T follicular helper cell (primary cell): ENCODE results near the gene AAMP.

Experiments used
- DNase-seq: peaks from one replicate; pipeline ENCODE4 v3.0.0-alpha.2; 2020; ENCODE audit warnings: low read depth

Gene AAMP

DNA sequence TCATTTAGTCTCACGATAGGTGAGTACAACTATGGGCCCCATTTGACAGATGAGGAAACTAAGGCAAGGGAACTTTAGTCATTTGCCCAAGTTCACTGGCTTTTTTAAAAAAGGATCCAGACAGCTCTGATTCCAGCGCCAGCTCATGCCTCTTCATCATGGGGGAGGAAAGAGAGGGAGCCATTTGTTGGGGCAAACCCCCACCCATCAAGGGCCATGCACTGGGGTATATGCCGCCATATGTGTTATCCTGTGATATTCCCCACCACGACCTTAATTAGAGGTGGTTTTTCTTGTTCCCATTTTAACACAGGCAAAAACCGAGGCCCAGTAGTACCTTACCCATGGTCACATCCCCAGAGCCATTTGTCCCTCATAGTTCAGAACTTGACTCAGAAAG lies 9.8 kb downstream of the AAMP start:
- DNase-seq: no peak

DNA sequence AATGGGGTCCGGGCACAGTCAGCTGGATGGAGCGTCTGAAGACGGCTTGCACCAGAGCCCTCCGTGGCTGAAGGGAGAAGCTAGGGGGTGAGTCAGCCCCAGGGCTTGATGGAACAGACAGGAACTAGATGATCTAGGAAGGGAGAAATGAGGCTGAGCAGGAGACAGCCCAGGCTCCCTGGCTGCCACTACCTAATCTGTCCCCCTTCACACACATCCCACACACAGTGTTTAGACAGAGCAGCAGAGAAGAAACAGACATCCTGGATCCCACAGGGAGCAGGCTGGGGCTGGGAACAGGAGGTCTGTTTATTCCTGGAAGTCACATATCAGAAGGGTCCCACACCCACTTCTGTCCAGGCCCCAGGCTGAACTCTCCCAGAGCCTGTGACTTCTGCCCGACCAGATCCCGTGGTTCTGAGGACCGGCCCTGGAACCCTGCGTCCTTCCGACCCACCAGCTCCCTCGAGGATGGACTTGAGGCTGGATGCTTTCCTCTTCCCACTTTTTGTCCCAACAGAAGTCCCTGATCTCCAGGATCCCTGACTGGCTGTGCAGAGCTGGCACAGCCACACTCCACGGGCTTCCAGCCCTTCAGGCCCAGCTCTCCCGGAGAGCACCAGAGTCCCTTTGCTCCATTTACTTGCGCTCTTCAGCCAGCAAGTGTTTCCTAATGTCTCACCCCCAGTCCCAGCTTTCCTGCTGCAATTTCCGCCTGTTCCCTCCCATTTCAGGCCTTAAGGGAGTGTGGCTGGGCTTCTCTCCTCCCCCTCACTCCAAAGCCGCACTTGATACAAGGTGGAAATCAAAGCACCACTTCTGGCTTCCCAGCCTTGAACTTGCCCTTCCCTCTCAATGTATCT lies 10.6 kb downstream of the AAMP start:
- DNase-seq: no peak

DNA sequence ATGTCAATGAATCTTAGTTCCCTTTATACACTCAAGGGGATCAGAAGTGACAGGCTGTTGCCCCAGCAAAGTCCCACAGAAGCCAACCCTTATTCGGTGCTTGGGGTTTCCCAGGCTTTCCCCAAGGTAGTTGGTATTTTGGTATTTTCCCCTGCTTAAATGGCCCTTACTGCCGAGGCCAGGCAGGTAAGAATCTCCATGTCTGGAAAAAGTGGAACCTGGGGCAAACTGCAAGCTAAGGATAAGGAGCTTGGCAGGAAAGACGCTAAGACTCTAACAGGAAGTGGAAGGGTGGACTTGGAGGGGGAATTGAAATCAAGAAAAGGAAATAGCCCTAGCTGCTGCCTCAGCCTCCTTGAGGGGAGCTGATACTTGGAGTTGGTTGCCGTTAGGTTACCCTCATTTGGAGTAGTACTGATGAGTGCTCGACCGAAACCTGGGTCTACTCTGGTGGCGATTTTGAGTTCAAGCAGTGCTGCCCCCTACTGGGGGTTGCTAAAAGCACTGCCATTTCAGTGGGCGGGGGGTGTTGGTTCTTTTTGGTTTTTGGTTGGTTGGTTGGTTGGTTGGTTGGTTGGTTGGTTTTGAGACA lies 12.5 kb downstream of the AAMP start:
- DNase-seq: peak; percentile 48

DNA sequence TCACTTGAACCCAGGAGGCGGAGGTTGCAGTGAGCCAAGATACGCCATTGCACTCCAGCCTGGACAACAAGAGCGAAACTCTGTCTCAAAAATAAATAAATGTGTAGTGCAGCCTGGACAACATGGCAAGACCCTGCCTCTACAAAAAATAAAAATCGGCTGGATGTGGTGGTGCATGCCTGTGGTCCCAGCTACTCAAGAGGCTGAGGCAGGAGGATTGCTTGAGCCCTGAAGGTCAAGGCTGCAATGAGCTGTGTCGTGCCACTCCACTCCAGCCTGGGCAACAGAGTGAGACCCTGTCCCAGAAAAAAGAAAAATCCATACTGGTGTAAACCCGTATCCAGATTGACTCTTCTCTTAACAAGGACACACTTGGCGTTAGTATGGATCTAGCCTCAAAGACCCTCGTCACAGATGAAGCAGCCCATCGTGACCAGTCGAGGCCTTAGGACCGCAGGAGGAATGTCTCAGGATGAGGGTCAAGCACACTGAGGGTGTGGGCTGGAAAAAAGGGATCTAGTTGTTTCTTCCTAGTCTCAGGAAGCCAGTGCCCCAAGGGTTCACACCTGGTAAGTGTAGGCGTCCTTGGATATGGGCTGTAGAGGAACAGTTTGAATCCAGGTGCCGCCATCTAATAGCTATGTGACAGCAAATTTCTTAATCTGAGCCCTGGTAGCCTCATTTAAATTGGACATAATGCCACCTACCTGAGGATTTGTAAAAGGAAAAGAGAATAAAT lies 13.2 kb downstream of the AAMP start:
- DNase-seq: no peak

DNA sequence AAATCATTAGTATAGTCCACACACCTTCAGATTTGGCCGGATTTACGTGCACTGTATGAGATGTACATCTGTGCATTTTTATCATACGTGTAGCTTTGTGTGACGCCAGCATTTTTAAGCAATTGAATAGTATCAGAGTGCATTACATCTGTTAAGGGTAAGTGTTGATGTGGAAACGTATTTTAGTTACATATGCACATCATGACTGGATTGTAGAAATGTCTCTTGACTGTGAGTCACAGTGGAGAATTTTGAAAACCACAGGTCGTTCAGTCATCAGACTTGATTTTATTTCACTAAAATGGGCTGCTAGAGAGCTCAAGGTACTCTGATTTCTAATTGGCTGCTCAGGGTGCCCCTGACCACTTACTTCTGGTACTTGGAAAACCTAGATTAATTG lies 14.5 kb downstream of the AAMP start:
- no peak for DNase-seq

DNA sequence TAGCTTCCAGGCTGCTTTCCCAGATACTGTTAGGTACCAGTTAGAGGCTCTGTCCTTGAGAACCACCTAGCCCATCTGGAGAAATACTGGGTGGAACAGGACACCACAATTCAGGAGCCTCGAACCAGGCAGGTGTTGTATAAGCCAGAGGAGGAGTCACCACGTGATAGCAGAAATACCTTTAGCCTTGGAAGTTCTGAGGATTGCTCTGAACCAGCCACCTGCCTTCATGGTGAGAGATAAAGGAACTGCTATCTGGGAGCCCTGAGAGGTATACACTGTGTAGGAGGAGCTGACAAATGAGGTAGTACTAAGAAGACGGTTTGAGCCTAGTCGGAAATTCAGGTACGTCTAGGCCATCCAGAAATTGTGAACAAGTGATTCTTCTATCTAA lies 16.7 kb downstream of the AAMP start:
- no peak for DNase-seq

DNA sequence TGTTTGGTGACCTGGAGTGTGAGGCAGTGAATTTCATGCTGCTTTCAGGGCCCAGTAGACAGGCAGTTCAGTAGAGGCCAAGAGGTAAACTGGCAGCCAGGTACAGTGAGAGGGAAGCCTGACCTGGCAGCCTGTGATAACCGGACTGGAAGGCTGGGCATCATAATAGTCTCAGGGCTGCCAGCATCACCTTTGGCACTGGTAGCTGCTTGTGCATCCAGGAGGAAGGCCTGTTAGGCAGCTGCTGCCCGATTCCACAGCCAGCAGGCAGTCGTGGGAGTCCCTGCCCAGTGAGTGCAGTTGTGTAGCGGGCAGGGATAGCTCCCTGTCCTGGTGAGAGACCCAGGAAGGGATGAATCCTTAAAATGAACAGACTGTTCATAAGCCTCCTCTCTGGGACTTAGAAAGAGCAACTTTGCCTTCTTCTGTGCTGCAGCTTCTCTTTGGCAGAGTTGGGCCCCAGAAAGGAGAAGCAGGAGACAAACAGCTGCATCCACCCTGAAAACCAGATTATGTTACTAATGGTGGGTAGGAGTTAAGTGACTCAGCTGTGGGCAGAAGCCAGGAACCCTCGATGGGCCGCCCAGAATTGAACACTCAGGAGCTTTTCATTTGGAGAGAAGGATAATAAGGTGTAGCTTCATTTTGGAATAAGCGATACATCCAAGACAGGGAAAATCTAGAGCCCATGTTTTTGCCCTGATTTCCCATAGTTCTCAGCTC lies 17.3 kb downstream of the AAMP start:
- DNase-seq: no peak

DNA sequence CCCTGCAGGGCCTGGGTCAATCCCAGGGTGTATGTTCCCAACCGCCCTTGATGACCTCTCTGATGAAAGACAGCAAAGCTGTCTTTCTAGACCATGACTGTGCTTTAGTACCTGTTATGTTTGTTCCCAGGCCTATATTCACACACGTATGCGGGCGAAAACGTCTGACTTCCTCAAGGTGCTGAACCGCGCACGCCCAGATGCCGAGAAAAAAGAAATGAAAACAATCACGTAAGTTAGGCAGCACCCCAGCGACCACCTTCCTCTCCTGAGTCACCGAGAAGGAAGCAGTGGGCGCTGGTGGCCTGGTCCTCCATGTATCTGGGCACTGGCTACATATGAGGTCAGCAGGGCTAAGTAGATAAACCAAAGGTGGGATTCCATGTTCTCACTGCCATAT lies 20.2 kb downstream of the AAMP start:
- no peak for DNase-seq

DNA sequence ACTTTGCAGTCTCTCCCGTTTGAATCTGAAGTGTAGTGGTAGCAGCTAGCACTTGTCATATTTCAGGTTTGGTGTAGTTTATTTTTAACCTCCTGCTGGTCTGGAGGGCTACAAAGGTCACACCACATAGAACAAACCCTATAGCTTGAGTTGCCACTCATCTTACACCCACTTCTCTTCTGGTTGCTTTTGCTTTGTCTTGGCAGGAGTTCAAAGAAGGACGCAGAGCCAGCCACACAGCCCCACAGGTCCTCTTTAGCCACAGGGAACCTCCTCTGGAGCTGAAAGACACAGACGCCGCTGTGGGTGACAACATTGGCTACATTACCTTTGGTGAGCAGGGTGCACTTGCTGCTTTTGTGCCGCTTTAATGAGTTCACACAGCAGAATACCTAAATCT lies 24.7 kb downstream of the AAMP start:
- DNase-seq: no peak

DNA sequence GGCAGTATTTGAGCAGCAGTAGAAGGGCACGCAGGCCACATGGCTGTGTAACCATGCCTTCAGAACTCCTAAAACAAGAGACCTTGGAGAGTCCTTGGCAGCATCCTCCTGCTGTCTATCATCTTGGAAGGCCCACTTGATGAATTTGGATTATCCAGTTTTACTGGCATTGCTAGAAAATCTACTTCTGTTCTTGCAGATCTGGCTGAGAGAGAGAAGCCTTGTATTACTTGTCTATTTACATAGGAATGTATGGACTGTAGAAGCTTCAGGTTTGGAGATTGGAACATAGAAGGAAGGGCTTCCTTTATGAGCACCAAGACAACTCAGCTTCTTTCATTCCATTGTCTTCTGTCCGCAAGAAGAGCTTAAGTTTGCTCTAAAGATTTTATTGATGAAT lies 25.3 kb downstream of the AAMP start:
- no peak for DNase-seq

DNA sequence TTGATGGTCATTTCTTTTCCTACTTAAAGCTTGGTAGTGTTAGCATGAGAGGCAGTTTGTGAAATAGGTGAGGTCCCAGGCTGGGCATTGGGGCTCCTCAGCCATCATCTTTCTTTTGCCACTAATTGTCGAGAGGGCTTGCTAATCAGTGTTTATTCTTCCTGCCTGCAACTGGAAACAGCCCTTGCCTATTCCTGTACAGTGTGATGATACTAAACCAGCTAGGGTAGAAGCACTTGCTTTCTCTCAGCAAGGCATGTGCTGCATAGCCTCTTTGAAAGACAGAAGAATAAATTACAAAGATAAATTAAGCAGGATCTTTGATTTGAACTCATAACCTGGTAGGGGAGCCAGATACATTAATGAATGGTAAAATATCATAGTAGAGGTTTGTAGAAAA lies 25.7 kb downstream of the AAMP start:
- DNase-seq: no peak

DNA sequence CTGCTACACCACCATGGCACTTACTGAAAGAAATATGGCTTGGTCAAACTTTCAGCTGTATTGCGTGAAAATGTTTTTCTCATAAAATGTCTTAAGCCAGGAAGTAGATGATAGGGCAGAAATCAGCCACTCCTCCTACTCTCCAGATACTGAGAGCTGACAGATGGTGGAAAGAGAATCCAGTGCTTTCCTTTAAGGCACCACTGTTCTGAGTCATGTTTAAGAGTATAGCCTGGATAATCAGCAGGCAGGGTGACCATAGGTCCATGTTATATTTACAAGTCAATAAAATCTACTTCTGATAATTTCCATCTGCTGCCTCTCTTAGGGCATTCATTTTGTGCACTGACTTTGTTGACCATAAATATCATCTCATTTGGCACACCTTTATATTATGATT lies 31.1 kb downstream of the AAMP start:
- DNase-seq: no peak

DNA sequence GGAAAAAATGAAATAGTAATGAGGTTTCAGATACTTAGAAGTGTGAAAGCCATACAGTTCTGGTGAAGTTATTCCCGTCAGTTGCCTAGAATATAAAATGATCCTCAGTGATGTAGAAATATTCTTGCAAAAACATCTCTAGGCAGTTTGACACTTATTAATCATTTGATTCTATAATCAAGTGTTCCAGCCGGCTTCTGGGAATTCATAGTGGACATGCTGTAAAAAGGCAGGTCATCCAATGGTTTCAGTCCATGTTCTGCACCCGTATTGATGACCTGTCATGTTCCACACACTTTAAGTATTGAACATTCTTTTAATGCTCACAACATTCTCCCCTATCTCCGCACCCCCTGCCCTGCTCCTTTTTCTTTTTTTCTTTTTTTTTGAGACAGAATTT lies 33.1 kb downstream of the AAMP start:
- DNase-seq: no peak

DNA sequence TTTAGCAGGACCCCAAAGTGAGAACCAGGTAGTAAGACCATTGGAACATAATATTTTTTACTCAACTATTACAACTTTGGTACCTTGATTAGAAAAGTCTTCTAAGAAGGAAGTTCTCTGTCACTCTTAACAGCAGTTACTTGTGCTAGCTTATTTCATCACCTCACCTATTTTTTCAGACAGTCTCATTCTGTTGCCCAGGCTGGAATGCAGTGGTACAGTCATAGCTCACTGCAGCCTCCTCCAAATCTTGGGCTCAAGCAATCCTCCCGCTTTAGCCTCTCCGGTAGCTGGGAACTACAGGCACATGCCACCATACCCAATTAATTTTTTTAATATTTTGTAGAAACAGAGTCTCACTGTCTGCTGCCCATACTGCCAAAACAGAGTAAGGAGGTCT lies 34.9 kb downstream of the AAMP start:
- DNase-seq: no peak

DNA sequence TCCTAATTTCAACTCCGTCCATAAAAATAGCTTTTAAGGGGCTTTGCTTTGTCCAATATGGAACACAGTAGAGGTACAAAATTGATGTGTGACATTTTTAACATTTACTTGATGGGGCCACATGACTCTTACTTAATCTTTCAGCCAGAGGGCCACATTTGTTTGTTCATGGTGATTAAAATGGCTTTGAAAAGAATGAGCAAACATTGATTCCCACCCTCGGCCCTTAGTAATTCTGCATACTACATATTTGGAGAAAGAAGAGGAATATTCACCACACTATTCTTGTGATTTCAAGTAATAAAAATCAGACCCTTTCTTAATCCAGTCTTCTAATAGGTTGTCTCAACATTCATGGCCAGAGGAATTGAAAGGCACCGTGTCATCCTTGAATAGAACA lies 35.4 kb downstream of the AAMP start:
- DNase-seq: no peak

DNA sequence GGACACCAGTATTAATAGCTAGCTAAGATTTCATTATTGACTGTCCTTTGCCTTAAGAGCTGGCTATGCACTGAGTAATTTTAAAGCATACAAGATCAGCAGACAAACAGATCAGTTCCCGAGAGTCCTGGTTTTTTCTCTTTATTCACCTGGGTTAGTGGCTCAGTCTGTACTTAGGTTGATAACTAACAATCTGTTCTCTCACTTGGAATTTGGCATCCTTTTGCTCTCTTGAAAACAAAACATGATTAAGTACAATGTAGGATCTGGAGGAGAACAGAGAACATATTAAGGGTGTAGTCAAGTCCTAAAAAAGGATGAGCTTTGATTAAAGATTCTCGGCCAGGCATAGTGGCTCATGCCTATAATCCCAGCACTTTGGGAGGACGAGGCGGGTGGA lies 36.4 kb downstream of the AAMP start:
- DNase-seq: no peak

DNA sequence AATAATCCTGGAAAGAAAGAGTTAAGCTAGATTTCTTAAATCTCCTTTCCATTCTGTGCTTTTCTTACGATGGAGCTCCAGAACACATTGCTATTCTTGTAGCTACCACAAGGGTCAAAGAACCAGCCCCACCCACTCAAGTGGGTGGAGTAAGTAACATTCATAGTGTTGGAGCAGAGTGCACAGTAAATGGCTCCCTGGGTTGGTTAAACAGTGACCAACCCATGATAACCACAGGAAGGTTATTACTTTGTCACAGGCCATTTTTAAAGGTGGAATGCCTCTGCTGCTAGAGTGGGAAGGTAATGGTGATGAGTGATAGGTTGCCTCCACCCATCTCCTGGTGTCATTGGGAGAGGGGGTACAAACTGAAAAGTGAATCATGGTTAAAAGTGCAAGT lies 39.1 kb downstream of the AAMP start:
- no peak for DNase-seq

DNA sequence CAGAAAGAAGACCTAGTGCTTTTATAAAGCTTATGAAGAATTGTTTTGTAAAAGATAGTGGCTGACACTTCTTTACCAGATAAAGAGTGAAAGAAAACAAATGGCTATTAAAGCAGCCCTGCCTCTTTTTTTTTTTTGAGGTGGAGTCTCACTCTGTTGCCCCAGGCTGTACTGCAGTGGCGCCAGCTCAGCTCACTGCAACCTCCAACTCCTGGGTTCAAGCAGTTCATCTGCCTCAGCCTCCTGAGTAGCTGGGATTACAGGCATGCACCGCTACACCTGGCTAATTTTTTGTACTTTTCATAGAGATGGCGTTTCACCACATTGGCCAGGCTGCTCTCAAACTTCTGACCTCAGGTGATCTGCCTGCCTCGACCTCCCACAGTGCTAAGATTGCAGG lies 40.1 kb downstream of the AAMP start:
- DNase-seq: no peak

DNA sequence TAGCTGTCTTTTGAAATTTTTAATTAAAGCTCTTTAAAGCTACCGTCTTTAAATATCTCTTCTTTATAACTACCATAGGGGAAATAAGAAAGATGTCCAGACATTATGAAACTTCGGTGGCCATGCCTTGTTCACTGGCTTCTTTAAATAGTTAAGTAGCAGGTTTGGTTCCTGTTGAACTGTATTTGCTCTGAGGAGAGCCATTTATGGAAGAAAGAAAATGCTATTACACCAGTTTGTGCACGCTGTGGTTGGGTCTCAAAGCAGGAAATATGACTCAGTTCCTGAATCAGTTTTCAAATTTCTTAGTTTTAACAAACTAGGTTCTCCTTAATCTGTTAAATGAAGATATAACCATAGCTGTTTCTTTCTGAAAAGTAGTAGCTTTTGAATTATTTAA lies 40.7 kb downstream of the AAMP start:
- peak; percentile 28 for DNase-seq

DNA sequence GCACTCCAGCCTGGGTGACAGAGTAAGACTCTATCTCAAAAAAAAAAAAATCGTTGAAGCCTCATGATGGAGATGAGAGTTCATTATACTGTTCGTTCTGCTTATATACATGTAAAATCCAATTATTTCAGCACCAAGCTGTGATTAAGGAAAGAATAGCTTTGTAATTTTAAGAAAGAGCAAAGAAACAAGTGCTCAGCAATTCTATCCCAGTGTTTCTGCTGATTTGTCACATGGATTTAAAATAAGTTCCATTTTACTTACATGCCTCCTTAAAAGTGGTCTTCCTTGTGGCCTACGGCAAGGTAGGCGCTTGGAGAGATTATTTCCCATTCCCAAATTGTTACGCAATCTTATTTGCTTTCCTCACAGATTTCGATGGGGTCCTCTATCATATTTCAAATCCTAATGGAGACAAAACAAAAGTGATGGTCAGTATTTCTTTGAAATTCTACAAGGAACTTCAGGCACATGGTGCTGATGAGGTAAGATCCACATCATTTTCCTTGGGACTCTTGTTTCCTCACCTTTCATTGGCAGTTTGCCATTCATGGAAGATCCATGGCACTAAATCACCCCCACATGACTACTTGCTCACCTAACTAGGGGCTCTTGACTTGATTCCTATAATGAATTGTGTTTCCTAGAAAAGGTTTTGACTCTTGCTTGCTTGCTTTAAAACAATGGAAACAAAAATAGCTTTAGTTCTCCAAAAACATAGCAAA lies 41.4 kb downstream of the AAMP start:
- DNase-seq: no peak

DNA sequence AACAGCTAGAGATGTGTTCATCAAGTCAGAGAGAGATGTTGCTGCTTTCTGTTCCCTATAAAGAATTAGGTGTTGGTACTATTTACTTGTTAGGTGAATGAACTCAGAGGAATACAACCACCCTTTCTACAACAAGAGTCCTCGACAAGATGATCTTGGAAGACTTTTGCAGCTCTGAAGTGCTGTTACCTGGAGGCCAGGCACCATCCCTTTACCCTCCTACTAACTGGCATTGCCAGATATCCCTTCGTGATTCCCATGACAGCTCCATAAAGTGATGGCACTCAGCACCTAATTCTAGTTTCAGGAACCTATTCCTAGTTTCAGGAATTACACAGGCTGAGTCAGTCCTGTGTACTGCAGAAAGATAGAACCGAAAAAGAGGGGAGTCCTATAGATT lies 43.0 kb downstream of the AAMP start:
- DNase-seq: no peak

DNA sequence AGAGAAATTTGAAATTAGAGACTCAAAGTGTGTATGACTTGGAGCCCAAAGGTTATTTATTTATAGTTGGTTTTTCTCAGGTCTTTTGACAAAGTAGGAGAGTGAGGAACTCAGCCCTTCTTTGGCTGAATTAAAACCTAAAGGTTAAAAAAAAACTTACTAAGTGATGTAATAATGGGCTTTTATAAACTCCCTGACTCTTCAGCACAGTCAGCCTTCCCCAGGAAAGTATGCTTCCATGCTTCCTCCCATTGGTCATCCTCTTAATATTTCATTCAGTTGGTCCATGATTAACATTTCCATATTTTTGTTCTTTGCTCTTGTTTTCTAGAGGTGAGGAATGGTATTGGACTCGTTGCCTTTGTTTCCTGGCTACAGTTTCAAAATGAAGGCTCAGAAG lies 45.8 kb downstream of the AAMP start:
- DNase-seq: no peak
